GM12872 (cell line): ENCODE results near the gene ZNRF4.

Experiments
- CTCF ChIP-seq: IDR thresholded peaks from 3 replicates; pipeline ENCODE4 v1.5.1; 2011; ENCODE audit warnings: low read depth, mild to moderate bottlenecking, low read length, moderate library complexity; ENCODE audit not compliant: insufficient read depth

The ZNRF4 gene, protein sequence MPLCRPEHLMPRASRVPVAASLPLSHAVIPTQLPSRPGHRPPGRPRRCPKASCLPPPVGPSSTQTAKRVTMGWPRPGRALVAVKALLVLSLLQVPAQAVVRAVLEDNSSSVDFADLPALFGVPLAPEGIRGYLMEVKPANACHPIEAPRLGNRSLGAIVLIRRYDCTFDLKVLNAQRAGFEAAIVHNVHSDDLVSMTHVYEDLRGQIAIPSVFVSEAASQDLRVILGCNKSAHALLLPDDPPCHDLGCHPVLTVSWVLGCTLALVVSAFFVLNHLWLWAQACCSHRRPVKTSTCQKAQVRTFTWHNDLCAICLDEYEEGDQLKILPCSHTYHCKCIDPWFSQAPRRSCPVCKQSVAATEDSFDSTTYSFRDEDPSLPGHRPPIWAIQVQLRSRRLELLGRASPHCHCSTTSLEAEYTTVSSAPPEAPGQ

GRCh38 chr19:5455367-5456129, at the start of gene ZNRF4:
Gene ZNRF4, plus strand, starts transcription at chr19:5455417. Its CDS starts 75 bp downstream, at chr19:5455492.
- TF ChIP-seq CTCF = no peak

DNA sequence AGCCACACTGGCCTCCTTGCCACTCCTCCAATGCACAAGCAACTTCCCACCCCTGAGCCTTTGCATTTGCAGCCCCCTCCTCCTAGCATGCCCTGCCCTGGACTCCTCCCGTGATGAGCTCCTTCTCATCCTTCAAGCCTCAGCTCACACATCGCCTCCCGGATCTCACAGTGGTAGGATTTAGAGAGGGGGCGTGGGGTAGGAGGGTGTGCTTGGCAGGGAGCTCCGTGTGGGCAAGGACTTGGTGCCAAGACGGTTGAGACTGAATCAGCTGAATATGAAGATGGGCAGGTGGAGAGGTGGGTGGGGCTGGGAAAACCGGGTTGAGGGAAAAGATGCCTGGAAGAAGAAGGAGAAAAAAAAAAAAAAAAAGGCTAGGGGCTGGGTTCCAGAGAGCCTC, 48.4 kb upstream of the ZNRF4 start:
- TF ChIP-seq CTCF = no peak

DNA sequence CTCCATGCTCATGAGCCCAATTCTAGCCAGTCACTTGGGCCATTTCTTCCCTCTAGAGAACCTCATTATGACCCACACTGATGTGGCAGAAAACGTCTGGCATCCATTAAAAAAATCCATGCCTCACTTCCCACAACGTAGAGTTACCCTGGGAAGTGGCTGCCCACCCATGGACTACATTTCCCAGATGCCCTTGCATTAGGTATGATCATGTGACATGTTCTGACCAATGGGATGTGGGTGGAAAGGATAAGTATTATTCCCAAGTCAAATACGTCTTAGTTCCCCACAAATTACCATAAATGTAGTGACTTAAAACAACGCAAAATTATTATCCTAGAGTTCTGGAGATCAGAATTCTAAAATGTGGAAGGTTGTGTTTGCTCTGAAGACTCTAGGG, 47.9 kb upstream of the ZNRF4 start:
- TF ChIP-seq CTCF = no peak

DNA sequence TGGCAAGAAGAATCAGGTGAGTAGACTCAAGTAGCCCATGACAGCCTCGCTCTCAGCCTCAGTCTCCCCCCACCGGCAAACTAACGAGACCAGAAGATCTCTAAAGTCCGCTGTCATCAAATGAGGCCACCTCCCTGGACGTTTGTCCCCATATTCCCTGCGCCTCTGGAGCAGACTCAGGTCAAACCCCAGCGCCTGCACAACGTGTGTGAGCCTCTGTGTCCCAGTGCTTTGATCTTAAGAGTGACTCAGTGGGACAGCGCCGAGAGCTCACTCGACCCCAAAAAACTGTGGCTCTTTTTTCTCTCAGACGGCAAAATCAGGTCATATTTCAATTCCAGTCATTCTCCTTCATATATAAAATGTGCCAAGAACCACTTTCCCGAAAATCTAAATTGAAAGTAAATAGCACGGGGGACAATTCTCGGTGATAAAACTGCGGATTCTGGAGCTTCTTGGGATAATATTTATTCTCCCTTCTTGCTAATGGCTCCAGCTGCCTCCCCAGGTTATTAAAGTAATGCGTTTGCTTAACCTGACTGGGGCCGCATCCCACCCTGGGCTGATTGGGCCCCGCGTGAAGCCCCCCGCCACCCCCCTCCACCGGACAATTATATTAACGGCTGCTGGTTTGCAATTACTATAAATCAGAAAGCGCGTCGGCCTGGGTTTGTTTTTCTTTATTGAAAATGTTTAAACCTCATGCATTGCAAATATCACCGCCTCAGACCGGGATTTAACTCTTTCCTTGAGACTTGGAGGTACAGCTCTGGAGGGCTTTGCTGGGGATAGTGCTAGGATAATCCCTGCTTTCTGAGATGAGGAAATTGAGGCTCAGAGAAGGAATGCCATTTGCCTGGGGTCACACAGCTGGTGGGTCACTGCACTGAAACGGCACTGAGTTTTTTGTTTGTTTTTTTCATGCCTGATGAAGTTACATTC, 37.5 kb upstream of the ZNRF4 start:
- no peak for TF ChIP-seq CTCF

DNA sequence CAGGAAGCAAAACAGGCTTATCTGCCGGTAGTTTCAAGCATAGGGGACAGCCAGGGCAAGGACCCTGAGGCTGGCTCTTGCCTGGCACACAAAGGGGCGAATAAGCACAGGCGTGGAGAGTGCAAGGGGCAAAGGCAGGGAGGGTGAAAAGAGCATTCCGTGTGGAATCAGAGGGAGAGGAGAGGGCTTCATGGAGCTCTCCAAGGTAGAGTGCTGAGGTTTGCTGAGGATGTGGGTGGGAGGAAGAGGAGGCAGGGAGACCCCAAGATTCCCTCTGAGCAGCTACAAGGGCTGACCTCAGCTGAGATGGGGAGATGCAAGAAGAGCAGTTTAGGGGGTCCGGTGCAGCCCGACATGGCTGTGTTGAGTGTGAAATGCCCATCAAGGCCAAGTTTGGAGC, 36.5 kb upstream of the ZNRF4 start:
- no peak for TF ChIP-seq CTCF

DNA sequence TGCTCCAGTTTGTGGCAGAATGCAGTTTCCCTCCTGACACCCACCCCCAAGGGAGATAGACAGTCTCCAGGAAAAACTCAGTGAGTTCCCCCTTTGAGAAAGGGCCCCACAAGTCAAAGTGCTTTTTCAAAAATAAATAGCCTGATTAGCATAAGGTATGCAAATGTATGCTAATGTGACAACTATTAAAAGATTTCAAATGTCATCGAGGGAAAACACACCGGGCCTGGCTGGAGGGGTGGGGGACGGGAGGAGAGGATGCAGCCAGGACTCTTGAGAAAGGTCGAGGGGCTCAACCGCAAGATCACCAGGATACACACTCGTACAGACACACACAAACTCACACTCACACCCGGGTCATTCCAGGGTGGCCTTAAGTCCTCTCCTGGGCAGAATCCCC, 34.3 kb upstream of the ZNRF4 start:
- no peak for TF ChIP-seq CTCF

- TF ChIP-seq CTCF = no peak
Observed at GRCh38 chr19:5423567-5424125, 31.6 kb upstream of the ZNRF4 start.
